Loucy (cell line): ENCODE data around the gene CRYBG3.

Experiments
- H2AFZ ChIP-seq: fragments of 200-600 bp; sonication (generic); 2 replicates; pipeline ENCODE4 v1.6.0; 2016; ENCODE audit warnings: antibody characterized with exemption, mild to moderate bottlenecking, low read length, moderate library complexity
- H3F3A ChIP-seq: fragments of 200-600 bp; 2 replicates; pipeline ENCODE4 v1.6.0; 2016; ENCODE audit warnings: antibody characterized with exemption, low read depth, mild to moderate bottlenecking
- H3K27me3 ChIP-seq: fragments of 200-600 bp; sonication (generic); 2 replicates; pipeline ENCODE4 v1.6.1; 2014; ENCODE audit warnings: low read length, mild to moderate bottlenecking; ENCODE audit not compliant: insufficient read depth, poor library complexity, severe bottlenecking
- H3K36me3 ChIP-seq: fragments of 200-600 bp; sonication (generic); 2 replicates; pipeline ENCODE4 v1.6.1; 2016; ENCODE audit warnings: low read length; ENCODE audit not compliant: insufficient read depth
- H3K4me1 ChIP-seq: fragments of 200-600 bp; sonication (generic); 2 replicates; pipeline ENCODE4 v1.5.1; 2014; ENCODE audit warnings: low read length, mild to moderate bottlenecking; ENCODE audit not compliant: insufficient read depth, poor library complexity, severe bottlenecking
- H3K4me2 ChIP-seq: fragments of 200-600 bp; sonication (generic); 2 replicates; pipeline ENCODE4 v1.6.0; 2014; ENCODE audit warnings: antibody characterized with exemption, low read length, low read depth, mild to moderate bottlenecking; ENCODE audit not compliant: poor library complexity, severe bottlenecking
- H3K4me3 ChIP-seq: fragments of 200-600 bp; sonication (generic); 2 replicates; pipeline ENCODE4 v1.5.1; 2014; ENCODE audit warnings: low read length, mild to moderate bottlenecking, mixed read lengths; ENCODE audit not compliant: poor library complexity, severe bottlenecking
- H3K79me2 ChIP-seq: fragments of 200-600 bp; sonication (generic); 2 replicates; pipeline ENCODE4 v1.6.1; 2014; ENCODE audit warnings: low read length; ENCODE audit not compliant: insufficient read depth
- H3K9ac ChIP-seq: fragments of 200-600 bp; sonication (generic); 2 replicates; pipeline ENCODE4 v1.6.0; 2014; ENCODE audit warnings: mild to moderate bottlenecking, low read depth, low read length, moderate library complexity; ENCODE audit not compliant: poor library complexity, severe bottlenecking
- H3K9me2 ChIP-seq: fragments of 200-600 bp; sonication (generic); replicated peaks from 2 replicates; pipeline ENCODE4 v1.6.1; 2016; ENCODE audit warnings: low read depth, low read length, mixed read lengths
- H3K9me3 ChIP-seq: fragments of 200-600 bp; sonication (generic); 2 replicates; pipeline ENCODE4 v1.6.1; 2014; ENCODE audit warnings: mild to moderate bottlenecking, antibody characterized with exemption, low read length, low read depth; ENCODE audit not compliant: insufficient read depth
- H4K20me1 ChIP-seq: fragments of 200-600 bp; sonication (generic); 2 replicates; pipeline ENCODE4 v1.6.0; 2014; ENCODE audit warnings: antibody characterized with exemption, low read length, mild to moderate bottlenecking; ENCODE audit not compliant: insufficient read depth, poor library complexity, severe bottlenecking
- CTCF ChIP-seq: fragments of 200-600 bp; sonication (generic); conservative IDR thresholded peaks from 2 replicates; pipeline ENCODE4 v1.5.1; 2014; ENCODE audit warnings: mild to moderate bottlenecking, antibody characterized with exemption, low read length
- EZH2phosphoT487 ChIP-seq: fragments of 200-600 bp; IDR thresholded peaks from 2 replicates; pipeline ENCODE4 v1.6.1; 2018; ENCODE audit warnings: antibody characterized with exemption, mild to moderate bottlenecking, moderate library complexity, borderline replicate concordance

Gene CRYBG3

DNA sequence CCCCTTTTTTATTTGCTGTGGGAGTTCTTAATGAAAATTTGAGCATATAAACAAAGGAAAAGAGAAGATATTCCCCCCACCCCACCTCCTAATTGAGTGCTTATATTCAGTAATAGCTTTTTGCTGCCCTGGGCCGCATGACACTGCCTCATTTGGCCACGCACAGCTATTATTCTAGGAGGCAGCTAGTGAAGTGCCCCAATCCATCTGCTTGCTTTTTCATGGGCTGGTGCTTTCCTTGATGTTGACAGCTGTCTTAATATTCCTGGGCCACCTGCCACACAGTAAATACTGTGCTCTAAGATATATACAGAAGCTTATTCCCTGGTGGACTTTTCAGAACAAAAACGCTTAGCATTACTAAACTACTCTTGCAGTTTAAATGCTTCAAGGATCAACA is 3.8 kb upstream of the CRYBG3 start:
- no peak for TF ChIP-seq CTCF
- Histone ChIP-seq H3K9ac (no peak overlapping the region), H2AFZ (no peak overlapping the region), H3K4me3 (no peak overlapping the region), H4K20me1 (no peaks in the 10 kb centered on the region), H3F3A (no peaks in the 10 kb centered on the region), H3K9me3 (no peaks in the 10 kb centered on the region), H3K4me2 (no peak overlapping the region), H3K27me3 (peaks cover 9% of the 10 kb centered on the region), H3K4me1 (peaks cover 12% of the 10 kb centered on the region), H3K9me2 (no peaks in the 10 kb centered on the region), H3K36me3 (no peaks in the 10 kb centered on the region), H3K79me2 (no peaks in the 10 kb centered on the region; the same call in 1 of the 2 replicates)

GRCh38 chr3:97820780-97821179 is 1.0 kb upstream of the CRYBG3 start:
- H3K36me3 ChIP-seq = no peaks in the 10 kb centered on the region
- peak overlapping the region; percentile 79 for H3K4me3 ChIP-seq
- H3K9ac ChIP-seq = peak overlapping the region; percentile 79
- H2AFZ ChIP-seq = peak overlapping the region; percentile 90
- H3K4me2 ChIP-seq = peak overlapping the region; percentile 82
- no peaks in the 10 kb centered on the region for H3F3A ChIP-seq
- H3K79me2 ChIP-seq = no peaks in the 10 kb centered on the region; the same call in 1 of the 2 replicates
- no peak for TF ChIP-seq CTCF
- no peak for TF ChIP-seq EZH2phosphoT487
- H3K9me3 ChIP-seq = no peaks in the 10 kb centered on the region
- no peaks in the 10 kb centered on the region for H4K20me1 ChIP-seq
- H3K27me3 ChIP-seq = peaks cover 11% of the 10 kb centered on the region
- peaks cover 24% of the 10 kb centered on the region for H3K4me1 ChIP-seq
- no peaks in the 10 kb centered on the region for H3K9me2 ChIP-seq

GRCh38 chr3:97821287-97821773 is 481 bp upstream of the CRYBG3 start:
- H3F3A ChIP-seq = no peaks in the 10 kb centered on the region
- H3K79me2 ChIP-seq = no peaks in the 10 kb centered on the region; the same call in 1 of the 2 replicates
- peak overlapping the region; percentile 79 for H3K9ac ChIP-seq
- TF ChIP-seq EZH2phosphoT487 = no peak
- TF ChIP-seq CTCF = no peak
- no peaks in the 10 kb centered on the region for H3K36me3 ChIP-seq
- peaks cover 24% of the 10 kb centered on the region for H3K4me1 ChIP-seq
- peak overlapping the region; percentile 82 for H3K4me2 ChIP-seq
- no peaks in the 10 kb centered on the region for H4K20me1 ChIP-seq
- peak overlapping the region; percentile 79 for H3K4me3 ChIP-seq
- H3K27me3 ChIP-seq = peaks cover 11% of the 10 kb centered on the region
- no peaks in the 10 kb centered on the region for H3K9me3 ChIP-seq
- peak overlapping the region; percentile 90 for H2AFZ ChIP-seq
- no peaks in the 10 kb centered on the region for H3K9me2 ChIP-seq
